Fibroblast of skin of right biceps (primary cell): ENCODE data around the gene DDX25.
"Not testable (repeated sequence)": the region's sequence is repeated elsewhere in the genome, so short reads cannot be mapped to it uniquely, and the experiment has no call there.

ENCODE experiments used
- DNase-seq: peaks from one replicate; pipeline ENCODE4 v3.0.0-alpha.2; 2013

The DDX25 gene

DNA sequence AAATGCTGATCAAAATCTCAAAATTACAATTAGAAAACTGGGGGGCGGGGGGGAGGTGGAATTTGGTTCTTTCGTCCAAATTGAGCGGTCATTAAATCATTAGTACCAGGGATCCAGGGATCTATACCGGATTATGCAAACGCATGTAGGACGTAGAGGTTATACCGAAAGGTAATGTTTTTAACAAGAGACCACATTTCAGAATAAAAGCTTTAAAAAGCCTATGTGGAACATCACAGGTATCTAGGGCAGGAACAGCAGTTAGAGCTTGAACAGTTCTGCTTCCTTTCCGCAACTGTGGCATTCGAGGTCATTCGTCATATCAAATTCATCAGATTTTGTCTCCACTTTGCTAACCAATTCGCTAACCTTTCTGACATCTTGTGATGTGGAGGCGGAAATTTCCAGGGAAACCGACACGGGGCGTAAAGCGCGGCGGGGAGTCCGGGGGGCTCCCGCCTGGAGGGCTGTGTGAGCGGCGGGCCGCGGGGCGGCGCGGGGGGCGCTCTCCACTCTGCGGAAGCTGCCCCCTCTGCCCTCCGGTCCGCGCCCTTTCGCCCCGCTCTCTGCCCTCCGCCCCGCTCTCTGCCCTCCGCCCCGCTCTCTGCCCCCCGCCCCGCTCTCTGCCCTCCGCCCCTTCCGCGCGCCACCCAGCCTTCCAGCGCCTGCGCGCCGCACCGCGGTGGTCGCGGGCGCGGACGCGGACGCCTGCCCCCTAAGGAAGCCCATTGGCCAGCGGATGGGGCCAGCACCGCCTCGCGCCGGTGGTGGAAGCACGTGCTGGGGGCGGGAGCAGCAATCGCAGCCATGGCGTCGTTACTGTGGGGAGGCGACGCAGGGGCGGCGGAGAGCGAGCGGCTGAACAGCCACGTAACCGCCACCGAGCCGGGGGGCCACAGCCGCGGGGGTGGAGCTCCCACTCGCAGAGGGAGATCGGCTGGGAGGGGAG, at the start of gene DDX25:
DDX25 (plus strand) TSS at position 798 of the 949 bp plus-strand sequence; CDS start at position 808, 10 bp downstream.
- DNase-seq, result no peak

- not testable (repeated sequence) for DNase-seq
Measured at GRCh38 chr11:125857670-125858069, 46.6 kb upstream of the DDX25 start.

DNA sequence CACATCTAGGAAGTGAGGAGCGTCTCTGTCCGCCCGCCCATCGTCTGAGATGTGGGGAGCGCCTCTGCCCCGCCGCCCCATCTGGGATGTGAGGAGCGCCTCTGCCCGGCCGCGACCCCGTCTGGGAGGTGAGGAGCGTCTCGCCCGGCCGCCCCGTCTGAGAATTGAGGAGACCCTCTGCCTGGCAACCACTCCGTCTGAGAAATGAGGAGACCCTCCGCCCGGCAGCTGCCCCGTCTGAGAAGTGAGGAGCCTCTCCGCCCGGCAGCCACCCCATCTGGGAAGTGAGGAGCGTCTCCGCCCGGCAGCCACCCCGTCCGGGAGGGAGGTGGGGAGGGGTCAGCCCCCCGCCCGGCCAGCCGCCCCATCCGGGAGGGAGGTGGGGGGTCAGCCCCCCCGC, 41.5 kb upstream of the DDX25 start:
- DNase-seq, result not testable (repeated sequence)

GRCh38 chr11:125865354-125865753, 39.0 kb upstream of the DDX25 start:
- DNase-seq, result not testable (repeated sequence)

DNA sequence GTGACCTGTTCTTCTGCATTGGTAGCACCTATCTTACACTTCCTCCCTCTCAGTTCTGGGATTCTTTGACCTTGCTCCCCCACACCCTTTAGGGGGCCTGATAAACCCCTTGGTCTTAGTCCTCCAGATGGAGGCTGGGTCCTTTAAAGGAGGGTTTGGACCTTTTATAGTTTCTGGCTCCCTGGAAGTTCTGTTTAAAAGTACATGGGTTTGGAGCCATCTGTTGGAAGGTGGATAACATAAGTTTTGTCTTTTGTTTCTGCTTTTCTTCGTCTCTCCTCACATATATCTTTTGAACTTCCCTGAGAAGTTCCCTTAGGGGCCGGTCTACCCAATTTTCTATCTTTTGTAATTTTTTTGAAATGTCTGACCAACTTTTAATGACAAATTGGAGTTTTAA, 34.8 kb upstream of the DDX25 start:
- DNase-seq, result no peak

DNA sequence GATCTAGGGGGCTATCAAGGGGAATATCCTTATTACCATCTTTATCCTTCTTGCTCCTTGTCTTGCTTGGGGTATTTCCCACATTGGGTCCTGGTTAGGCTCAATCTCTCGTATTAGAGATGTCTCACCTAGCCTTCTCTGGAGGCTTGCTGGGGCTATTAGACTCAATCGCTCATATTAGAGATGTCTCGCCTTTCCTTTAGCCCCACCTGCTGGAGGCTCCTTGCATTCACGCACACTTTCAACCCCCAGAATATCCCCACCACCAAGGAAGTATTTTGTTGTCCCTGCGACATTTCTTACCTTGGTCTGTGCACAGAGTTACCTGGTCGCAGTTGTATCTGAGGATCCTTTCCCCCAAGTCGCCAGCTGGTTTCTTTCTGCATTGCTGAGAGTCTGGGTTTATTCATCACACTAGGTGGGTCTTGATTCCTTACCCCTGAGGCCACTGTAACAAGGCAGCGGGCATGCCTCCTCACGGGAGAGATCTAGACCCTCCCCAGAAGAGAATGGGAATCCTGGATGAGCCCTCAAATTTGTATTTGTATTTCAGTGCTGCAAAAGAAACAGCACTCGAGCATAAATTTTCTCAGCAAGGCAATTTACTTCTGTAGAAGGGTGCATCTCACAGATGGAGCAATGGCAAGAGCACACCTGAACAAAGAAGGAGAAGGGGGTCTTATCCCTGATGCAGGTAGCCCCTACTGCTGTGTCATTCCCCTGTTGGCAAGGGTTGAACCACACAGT, 32.7 kb upstream of the DDX25 start:
- DNase-seq, result peak; percentile 27

GRCh38 chr11:125872138-125872491, 32.2 kb upstream of the DDX25 start:
- DNase-seq, result no peak

DNA sequence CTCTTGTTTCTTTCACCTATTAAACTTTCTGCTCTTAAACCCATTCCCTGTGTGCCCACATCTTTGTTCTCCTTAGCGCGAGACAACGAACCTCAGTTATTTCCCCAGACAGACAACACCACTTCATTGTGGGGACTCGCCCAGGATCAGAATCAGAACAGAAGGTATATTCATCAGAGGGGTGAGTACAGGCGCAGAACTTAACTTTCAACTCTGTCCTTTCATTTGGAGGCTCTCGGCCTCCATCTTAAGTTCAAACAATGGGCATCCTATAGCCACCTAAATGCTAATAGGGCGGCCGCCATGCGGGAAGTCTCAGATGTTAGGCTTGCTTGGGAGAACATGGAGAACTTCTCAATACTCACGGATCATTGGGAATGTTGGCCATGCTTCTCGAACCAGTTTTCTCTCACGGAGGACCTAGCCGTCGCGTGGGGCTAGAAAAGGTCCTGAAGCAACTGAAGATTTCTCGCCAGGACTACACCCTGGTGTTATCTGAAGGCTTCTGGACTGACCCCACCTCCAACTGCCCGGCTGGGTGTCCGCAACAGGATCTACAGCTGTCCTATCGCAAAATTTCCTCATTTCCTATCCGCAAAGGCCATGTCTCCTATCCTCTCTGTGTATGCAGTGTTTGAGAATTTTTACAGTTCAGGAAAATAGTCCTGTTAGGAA, 30.3 kb upstream of the DDX25 start:
- DNase-seq, result no peak

DNA sequence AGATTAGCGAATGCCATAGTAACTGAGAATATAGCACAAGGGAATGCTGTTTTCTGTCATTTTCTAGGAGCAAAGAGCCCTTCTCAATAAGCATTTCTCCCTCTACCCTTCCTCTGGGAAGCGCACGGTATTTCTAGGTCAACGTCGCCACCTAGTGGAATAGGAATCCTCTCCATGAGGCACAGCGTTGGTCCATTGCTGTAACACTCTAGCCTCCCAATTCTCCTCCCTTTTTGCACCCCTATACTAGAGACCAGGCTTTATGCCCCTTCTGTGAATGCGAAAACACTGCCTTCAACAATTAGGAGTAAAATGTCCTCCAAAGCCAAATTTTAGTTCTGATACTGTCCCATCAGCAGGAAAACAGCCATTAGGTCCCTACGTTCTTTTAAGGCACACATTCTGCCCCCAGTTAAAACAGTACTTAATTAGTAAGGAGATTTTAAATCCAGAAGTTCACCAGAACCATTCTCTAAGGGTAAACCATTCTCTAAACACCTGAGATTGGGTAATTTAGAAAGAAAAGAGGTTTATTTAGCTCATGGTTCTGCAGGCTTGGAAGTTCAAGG, 29.7 kb upstream of the DDX25 start:
- DNase-seq, result peak; percentile 62

DNA sequence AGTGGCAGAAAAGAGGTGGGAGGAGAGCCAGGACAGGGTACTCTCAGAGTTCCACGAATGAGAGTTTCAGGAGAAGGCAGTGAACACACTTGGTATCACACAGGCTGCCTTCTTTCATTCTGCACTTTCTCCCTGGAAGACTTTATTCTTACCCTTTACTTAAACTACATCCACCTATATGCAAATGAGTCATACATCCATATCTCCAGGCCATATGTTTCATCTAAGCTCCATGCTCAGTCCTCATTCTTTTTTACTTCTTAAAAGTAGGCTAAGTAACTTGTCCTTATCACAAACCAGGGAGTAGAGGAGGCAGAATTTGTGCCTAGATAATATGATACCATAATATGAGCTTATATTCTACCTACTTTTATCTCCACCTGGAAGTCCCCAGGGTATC, 23.0 kb upstream of the DDX25 start:
- no peak for DNase-seq

- no peak for DNase-seq
Measured at GRCh38 chr11:125883375-125883774, 20.9 kb upstream of the DDX25 start.

- DNase-seq, result no peak
Measured at GRCh38 chr11:125886997-125887372, 17.3 kb upstream of the DDX25 start.

DNA sequence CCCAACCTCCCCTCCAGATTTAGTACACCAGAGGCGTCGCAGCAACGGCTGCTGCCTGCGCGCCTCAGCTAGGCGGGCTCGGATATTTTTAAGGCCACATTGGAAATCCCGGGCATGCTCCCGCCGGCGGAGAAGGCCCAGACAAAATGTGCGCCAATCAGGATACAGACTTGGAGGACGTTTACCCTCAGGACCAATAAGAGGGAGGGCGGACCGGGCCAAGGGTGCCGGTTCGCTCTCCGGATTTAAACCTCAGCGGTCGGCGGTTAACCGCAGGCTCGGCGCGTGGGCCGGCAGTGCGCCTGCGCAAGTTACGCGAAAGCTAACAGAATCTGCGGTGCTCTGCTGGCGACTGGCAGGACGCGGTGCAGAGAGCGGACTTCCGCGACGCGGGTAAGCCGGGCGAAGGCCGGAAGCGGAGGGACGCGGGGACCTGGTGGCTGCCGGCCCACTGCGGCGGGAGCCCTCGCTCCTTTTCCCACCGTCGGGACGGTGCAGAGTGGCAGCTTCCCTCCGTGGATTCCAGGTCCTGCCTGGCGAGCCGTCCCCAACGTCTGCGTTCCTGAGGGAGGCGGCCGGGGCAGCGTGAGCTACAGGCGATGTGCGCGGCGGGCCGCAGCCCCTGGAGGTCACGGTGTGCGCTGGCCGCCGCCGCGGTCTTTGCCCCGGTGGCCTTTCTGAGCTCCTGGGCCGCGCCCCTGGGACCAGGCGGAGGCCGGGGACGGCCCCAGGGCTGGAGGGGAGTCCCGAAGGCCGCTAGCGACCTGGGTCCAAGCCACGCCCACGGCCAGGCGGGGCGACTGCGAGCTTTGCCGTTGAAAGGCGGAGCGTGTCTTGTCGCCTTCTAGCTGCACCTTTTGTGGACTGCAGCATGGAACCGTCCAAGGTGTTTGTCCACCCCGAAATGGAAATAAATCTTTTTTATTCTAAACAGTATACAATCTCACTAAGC, 16.7 kb upstream of the DDX25 start, which contains the start of gene HYLS1:
HYLS1 (plus strand) TSS at position 296 of the 952 bp plus-strand sequence. CDS start 11,701 bp downstream, outside the sequence.
- peak; percentile 97 for DNase-seq

DNA sequence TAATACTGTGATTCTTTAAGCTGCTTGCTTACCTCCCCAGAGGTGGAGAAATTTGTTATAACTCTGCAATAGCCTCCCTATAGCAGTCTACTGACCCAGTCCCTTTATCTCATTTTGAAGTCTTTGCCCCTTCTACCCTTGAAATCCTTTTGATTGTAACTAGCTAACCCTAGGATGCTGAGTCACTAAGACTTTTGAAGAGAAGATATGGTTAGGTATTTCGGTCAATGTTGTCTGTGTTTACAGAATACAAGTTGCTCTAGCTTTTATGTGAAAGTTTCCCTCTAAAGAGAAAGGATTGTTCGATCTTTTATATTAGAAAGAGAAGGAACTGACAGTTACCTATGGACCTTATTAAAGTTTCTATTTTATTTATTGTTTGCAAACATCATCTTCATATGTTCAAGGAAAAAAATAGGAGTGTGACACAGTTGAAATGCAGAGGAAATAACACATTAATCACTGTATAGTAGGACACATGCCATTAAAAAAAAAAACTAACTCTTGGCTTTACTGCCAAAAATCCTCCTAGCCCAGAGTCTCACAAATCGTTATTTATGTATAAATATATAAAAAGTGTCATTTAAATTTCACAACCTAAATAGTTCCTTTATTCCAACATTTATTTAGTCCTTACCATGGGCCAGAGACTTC, 13.7 kb upstream of the DDX25 start:
- no peak for DNase-seq

DNA sequence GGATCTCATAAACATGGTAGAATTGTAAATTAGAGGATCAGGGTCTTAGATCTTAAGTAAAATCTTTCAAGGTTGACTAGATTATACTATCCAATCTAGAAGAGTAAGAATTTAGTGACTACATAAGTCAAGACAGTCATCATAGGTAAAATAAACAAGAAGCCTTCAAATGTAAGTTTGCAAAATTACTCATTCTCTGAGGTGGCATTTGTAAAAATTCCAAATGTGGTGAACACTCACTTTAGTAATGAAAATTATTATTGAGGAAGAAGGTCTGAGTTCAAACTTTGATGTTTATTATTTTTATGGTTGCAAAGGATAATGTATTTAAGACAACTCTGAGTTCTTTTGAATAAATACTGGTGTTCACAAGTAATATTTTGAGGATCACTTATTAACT, 12.2 kb upstream of the DDX25 start:
- DNase-seq, result peak; percentile 64

DNA sequence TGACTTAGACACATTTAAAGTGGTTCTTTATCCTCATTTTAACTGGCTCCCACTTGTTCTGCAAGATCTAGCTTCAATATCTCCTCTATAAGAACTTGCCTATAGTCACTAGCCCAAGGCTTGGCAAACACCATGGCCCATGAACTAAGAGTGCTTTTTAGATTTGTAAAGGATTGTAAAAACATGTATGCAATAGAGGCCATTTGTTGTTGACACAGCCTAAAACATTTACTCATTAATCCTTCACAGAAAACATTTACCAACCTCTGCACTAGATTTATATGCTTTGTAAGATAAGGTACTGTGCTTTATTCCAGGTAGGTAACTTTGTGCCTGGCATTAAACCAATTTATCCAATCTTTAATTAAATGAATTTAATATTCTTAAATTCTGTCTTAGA, 11.3 kb upstream of the DDX25 start:
- DNase-seq, result no peak

- DNase-seq, result no peak
Measured at GRCh38 chr11:125901872-125902271, 2.4 kb upstream of the DDX25 start.

DNA sequence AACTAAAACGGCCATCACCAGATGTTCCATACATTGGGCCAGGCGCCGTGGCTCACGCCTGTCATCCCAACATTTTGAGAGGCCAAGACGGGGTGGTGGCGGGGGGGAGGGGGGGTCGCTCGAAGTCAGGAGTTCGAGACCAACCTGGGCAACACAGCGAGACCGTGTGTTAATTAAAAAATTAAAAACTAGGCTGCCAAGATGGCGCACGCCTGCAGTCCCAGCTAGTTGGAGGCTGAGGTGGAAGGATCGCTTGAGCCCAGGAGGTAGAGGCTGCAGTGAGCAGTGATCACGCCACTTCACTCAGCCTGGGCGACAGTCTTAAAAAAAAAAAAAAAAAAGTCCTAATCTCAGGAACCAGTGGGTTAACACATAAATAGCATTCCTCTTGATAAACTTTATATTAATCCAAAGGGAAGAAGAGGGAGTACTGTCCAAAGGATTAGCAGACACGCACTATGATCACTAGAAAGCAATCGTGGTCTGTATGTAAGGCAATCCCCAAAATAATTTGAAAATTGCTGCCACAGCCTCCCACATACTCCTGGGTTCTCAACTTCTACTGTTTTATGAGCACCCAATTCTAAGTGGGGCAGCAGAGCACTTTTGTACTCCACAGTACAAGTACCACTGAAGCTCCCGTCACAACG, 1.9 kb upstream of the DDX25 start:
- DNase-seq, result no peak

GRCh38 chr11:125902927-125903710, 1.2 kb upstream of the DDX25 start, which contains the start of gene PUS3:
Gene PUS3, minus strand, starts transcription at chr11:125903206. Its CDS starts 6,922 bp downstream, at chr11:125896284.
- DNase-seq, result peak; percentile 77

- DNase-seq, result no peak
Measured at GRCh38 chr11:125904678-125905077, 370 bp downstream of the DDX25 start.
